Thymus (tissue), 11 donors: ENCODE data around the gene ZBTB9. TPM values are rescaled to one million over a fixed set of nuclear protein-coding genes. Genes with fewer than 3 reads are reported as not detected.
"Not testable (repeated sequence)": the region's sequence is repeated elsewhere in the genome, so short reads cannot be mapped to it uniquely, and the experiment has no call there.

Source experiments
- DNase-seq, 9 donors: peaks; one replicate each; pipeline ENCODE4 v3.0.0-alpha.2; 2013; ENCODE audit warnings: low spot score in 9 of 9, low read depth in 6 of 9, missing footprints in 1 of 9
- H3K27ac ChIP-seq, 2 donors: one replicate each; pipeline ENCODE4 v1.5.1; 2013; ENCODE audit warnings: control low read depth in 1 of 2, low read depth in 1 of 2, low read length in 1 of 2, mild to moderate bottlenecking in 1 of 2, moderate library complexity in 1 of 2
- H3K27me3 ChIP-seq, 2 donors: one replicate each; pipeline ENCODE4 v1.5.1; 2013; ENCODE audit warnings: low read length in 1 of 2; ENCODE audit not compliant: control insufficient read depth in 2 of 2, insufficient read depth in 1 of 2
- H3K36me3 ChIP-seq, 2 donors: one replicate each; pipeline ENCODE4 v1.5.1; 2013; ENCODE audit warnings: low read length in 1 of 2, mild to moderate bottlenecking in 1 of 2, moderate library complexity in 1 of 2; ENCODE audit not compliant: control insufficient read depth in 2 of 2, insufficient read depth in 2 of 2
- H3K4me1 ChIP-seq, 2 donors: one replicate each; pipeline ENCODE4 v1.5.1; 2013; ENCODE audit warnings: low read length in 2 of 2; ENCODE audit not compliant: control insufficient read depth in 2 of 2, insufficient read depth in 2 of 2
- H3K4me3 ChIP-seq, 2 donors: one replicate each; pipeline ENCODE4 v1.5.1; 2013; ENCODE audit warnings: low read length in 2 of 2, control low read depth in 1 of 2, mild to moderate bottlenecking in 1 of 2
- H3K9me3 ChIP-seq, 2 donors: one replicate each; pipeline ENCODE4 v1.5.1; 2013; ENCODE audit warnings: low read length in 1 of 2, mild to moderate bottlenecking in 1 of 2; ENCODE audit not compliant: control insufficient read depth in 2 of 2, insufficient read depth in 1 of 2
- WGBS: extraction: QIAGEN DNeasy Blood & Tissue Kit; methylation state at CpG from one replicate; pipeline ENCODE4 v1.1.7; 2013; 5-methylcytosine and 5-hydroxymethylcytosine counted together
- polyA plus RNA-seq: library from polyadenylated mRNA; stranded (reverse); fragments of 200-250 nt; gene quantifications from one replicate; pipeline ENCODE4 v1.2.3, GENCODE V29; 2013
- total RNA-seq: library from RNA; stranded (reverse); fragments of 120-200 nt; gene quantifications from one replicate; pipeline ENCODE4 v1.2.4, GENCODE V29; 2013
- donor health status: healthy.

ZBTB9 gene
- total and polyA plus RNA-seq, 2 donors, result 5.7 to 9.0 TPM

GRCh38 chr6:33469661-33470060 is 15.3 kb downstream of the ZBTB9 start:
- H3K36me3 ChIP-seq, result no peaks in the 10 kb centered on the region
- H3K27ac ChIP-seq, result no peak overlapping the region
- 95% methylated on average over 3 of the region's 3 CpGs for WGBS
- H3K27me3 ChIP-seq, result no peaks in the 10 kb centered on the region
- DNase-seq, result no peak
- no peaks in the 10 kb centered on the region for H3K4me1 ChIP-seq
- no peaks in the 10 kb centered on the region for H3K9me3 ChIP-seq
- no peak overlapping the region for H3K4me3 ChIP-seq

DNA sequence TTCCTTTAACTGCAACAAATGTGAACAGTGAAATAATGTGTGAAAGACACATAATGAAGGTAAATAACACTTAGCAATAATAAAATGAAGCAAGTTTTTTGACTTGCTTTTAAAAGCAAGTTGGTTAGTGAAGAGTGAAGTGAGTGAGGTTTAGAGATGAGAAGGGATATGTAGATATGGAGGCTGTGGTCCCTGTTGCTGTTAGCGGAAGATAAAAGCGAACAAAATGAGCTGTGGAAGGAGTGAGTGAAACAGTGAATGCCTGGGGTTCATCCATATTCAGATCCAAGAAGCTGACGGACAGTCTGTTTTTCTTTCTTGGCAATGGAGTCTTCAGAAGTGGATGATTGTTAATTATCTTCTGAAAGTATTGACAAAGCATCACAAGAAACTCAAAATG is 23.5 kb downstream of the ZBTB9 start:
- no peak for DNase-seq
- Histone ChIP-seq H3K4me1 (no peaks in the 10 kb centered on the region), H3K27me3 (peaks cover 0 to 10% of the 10 kb centered on the region in 2 donors), H3K36me3 (no peaks in the 10 kb centered on the region), H3K27ac (no peak overlapping the region), H3K4me3 (no peak overlapping the region), H3K9me3 (no peaks in the 10 kb centered on the region)
- 93% methylated on average over 3 of the region's 3 CpGs for WGBS

- H3K36me3 ChIP-seq, result no peaks in the 10 kb centered on the region
- peak in 4 of 9 donors; percentile 2 to 27 (median 10) for DNase-seq
- H3K27ac ChIP-seq, result no peak overlapping the region
- H3K4me3 ChIP-seq, result no peak overlapping the region
- WGBS, result 65% methylated on average over 1 of the region's 1 CpG
- H3K4me1 ChIP-seq, result no peaks in the 10 kb centered on the region
- H3K9me3 ChIP-seq, result no peaks in the 10 kb centered on the region
- peaks cover 0 to 10% of the 10 kb centered on the region in 2 donors for H3K27me3 ChIP-seq
Observed at GRCh38 chr6:33481192-33481591, 26.8 kb downstream of the ZBTB9 start.

DNA sequence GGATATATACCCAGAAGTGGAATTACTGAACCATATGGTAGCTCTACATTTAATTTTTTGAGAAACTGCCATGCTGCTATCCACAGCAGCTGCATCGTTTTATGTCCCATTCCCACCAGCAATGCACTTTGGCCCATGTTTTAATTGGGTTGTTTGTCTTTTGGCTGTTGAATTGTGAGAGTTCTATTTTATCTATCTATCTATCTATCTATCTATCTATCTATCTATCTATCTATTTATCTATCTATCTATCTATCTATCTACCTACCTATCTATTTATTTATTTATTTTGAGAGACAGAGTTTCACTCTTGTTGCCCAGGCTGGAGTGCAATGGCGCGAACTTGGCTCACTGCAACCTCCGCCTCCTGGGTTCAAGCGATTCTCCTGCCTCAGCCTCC is 28.2 kb downstream of the ZBTB9 start:
- H3K9me3 ChIP-seq, H3K4me3 ChIP-seq, H3K27ac ChIP-seq, DNase-seq, H3K36me3 ChIP-seq, H3K27me3 ChIP-seq, H3K4me1 ChIP-seq: not testable (repeated sequence)
- 98% methylated on average over 5 of the region's 5 CpGs for WGBS

GRCh38 chr6:33483678-33484077 is 29.3 kb downstream of the ZBTB9 start:
- no peak overlapping the region for H3K27ac ChIP-seq
- H3K9me3 ChIP-seq, result no peaks in the 10 kb centered on the region
- WGBS, result 86% methylated on average over 3 of the region's 3 CpGs
- no peak for DNase-seq
- H3K27me3 ChIP-seq, result peaks cover 0 to 5% of the 10 kb centered on the region in 2 donors
- no peak overlapping the region for H3K4me3 ChIP-seq
- no peaks in the 10 kb centered on the region for H3K36me3 ChIP-seq
- no peaks in the 10 kb centered on the region for H3K4me1 ChIP-seq

- H3K4me1 ChIP-seq, H3K27me3 ChIP-seq, H3K36me3 ChIP-seq, DNase-seq, H3K9me3 ChIP-seq, H3K4me3 ChIP-seq, H3K27ac ChIP-seq: not testable (repeated sequence)
- 57% methylated on average over 3 of the region's 6 CpGs for WGBS
Observed at GRCh38 chr6:33484673-33485262, 30.4 kb downstream of the ZBTB9 start.

DNA sequence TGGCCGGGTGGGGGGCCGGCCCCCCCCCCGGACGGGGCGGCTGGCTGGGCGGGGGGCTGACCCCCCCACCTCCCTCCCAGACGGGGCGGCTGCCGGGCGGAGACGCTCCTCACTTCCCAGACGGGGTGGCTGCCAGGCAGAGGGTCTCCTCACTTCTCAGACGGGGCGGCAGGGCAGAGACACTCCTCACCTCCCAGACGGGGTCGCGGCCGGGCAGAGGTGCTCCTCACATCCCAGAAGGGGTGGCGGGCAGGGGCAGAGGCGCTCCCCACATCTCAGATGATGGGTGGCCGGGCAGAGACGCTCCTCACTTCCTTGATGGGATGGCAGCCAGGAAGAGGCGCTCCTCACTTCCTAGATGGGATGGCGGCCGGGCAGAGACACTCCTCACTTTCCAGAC is 31.3 kb downstream of the ZBTB9 start:
- not testable (repeated sequence) for H3K27ac ChIP-seq, H3K4me1 ChIP-seq, DNase-seq, H3K9me3 ChIP-seq, H3K27me3 ChIP-seq, H3K36me3 ChIP-seq, H3K4me3 ChIP-seq
- 87% methylated on average over 23 of the region's 25 CpGs for WGBS

DNA sequence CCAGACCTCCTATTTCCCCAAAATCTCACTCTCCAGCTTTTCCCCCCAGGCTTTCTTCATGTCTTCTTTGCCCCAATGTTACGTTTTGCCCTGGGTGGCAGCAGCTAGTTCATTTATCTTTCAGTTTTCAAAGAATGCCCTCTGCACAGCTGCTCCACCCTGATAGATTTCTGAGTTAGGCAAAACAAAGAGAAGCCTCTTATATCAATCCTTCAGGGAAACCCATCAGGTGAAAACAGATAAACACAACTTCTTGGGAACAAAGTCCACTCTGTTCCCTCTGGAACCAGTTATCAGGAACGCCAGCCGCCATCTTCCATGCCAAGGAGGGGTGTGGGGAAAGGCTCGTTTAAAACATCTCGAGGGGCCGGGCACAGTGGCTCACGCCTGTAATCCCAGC is 34.0 kb downstream of the ZBTB9 start:
- no peaks in the 10 kb centered on the region for H3K27me3 ChIP-seq
- no peaks in the 10 kb centered on the region for H3K4me1 ChIP-seq
- no peaks in the 10 kb centered on the region for H3K36me3 ChIP-seq
- no peak overlapping the region for H3K27ac ChIP-seq
- H3K4me3 ChIP-seq, result no peak overlapping the region
- no peak for DNase-seq
- H3K9me3 ChIP-seq, result no peaks in the 10 kb centered on the region
- WGBS, result 97% methylated on average over 7 of the region's 7 CpGs

DNA sequence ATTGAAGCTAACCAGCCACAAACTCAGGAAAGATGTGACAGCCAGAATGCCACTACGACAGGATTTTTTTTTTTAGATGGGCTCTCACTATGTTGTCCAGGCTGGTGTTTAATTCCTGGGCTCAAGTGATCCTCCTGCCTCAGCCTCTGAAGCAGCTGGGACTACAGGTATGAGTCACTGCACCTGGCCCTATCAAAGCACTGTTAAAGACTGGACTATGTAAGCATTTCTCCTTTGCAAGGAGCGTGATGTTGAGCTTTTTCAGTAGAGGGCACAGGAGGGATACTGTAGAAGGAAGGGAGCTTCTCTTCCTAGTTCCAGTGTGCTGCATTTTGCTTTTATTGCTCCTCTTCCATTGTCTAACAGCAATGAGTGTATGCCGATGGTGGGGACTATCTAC is 35.8 kb downstream of the ZBTB9 start:
- Histone ChIP-seq H3K27me3 (no peaks in the 10 kb centered on the region), H3K27ac (no peak overlapping the region), H3K36me3 (no peaks in the 10 kb centered on the region), H3K9me3 (no peaks in the 10 kb centered on the region), H3K4me3 (no peak overlapping the region), H3K4me1 (no peaks in the 10 kb centered on the region)
- WGBS, result 91% methylated on average over 3 of the region's 3 CpGs
- DNase-seq, result no peak

- no peaks in the 10 kb centered on the region for H3K4me1 ChIP-seq
- no peaks in the 10 kb centered on the region for H3K27me3 ChIP-seq
- no peaks in the 10 kb centered on the region for H3K9me3 ChIP-seq
- no peaks in the 10 kb centered on the region for H3K36me3 ChIP-seq
- H3K27ac ChIP-seq, result no peak overlapping the region
- no peak overlapping the region for H3K4me3 ChIP-seq
- WGBS, result 99% methylated on average over 6 of the region's 6 CpGs
- no peak for DNase-seq
Observed at GRCh38 chr6:33490621-33491020, 36.2 kb downstream of the ZBTB9 start.
